ENCODE results near the gene RHOD.

Gene RHOD

GRCh38 chr11:67024966-67025365 lies 31.7 kb upstream of the RHOD start:
- no peak for TF ChIP-seq CTCF (IDR thresholded peaks at IDR 0.05; ENCODE audit: low read depth, low read length)
- H3K4me3 ChIP-seq (replicated peaks in 1 of 2; ENCODE audit: low read depth in 2 of 2, low read length in 2 of 2): no peak overlapping the region
- DNase-seq (ENCODE audit: low read depth in 2 of 2): no peak

- no peak for TF ChIP-seq CTCF (IDR thresholded peaks at IDR 0.05; ENCODE audit: low read depth, low read length)
- H3K4me3 ChIP-seq (replicated peaks in 1 of 2; ENCODE audit: low read depth in 2 of 2, low read length in 2 of 2): no peak overlapping the region
- DNase-seq (ENCODE audit: low read depth in 2 of 2): no peak
These were observed 30.9 kb upstream of the RHOD start for GRCh38 chr11:67025750-67026149.

GRCh38 chr11:67026941-67027340 lies 29.7 kb upstream of the RHOD start:
- no peak overlapping the region for H3K4me3 ChIP-seq (replicated peaks in 1 of 2; ENCODE audit: low read depth in 2 of 2, low read length in 2 of 2)
- DNase-seq (ENCODE audit: low read depth in 2 of 2): no peak
- no peak for TF ChIP-seq CTCF (IDR thresholded peaks at IDR 0.05; ENCODE audit: low read depth, low read length)

GRCh38 chr11:67027483-67027930 lies 29.1 kb upstream of the RHOD start:
- H3K4me3 ChIP-seq (replicated peaks in 1 of 2; ENCODE audit: low read depth in 2 of 2, low read length in 2 of 2): no peak overlapping the region
- TF ChIP-seq CTCF (IDR thresholded peaks at IDR 0.05; ENCODE audit: low read depth, low read length): no peak
- no peak for DNase-seq (ENCODE audit: low read depth in 2 of 2)

- DNase-seq (ENCODE audit: low read depth in 2 of 2): no peak
- no peak overlapping the region for H3K4me3 ChIP-seq (replicated peaks in 1 of 2; ENCODE audit: low read depth in 2 of 2, low read length in 2 of 2)
- no peak for TF ChIP-seq CTCF (IDR thresholded peaks at IDR 0.05; ENCODE audit: low read depth, low read length)
These were observed 28.6 kb upstream of the RHOD start for GRCh38 chr11:67027943-67028542.

GRCh38 chr11:67029146-67029545 lies 27.5 kb upstream of the RHOD start:
- peak; percentile 13 to 53 for DNase-seq (ENCODE audit: low read depth in 2 of 2)
- no peak overlapping the region for H3K4me3 ChIP-seq (replicated peaks in 1 of 2; ENCODE audit: low read depth in 2 of 2, low read length in 2 of 2)
- no peak for TF ChIP-seq CTCF (IDR thresholded peaks at IDR 0.05; ENCODE audit: low read depth, low read length)

- DNase-seq (ENCODE audit: low read depth in 2 of 2): no peak
- H3K4me3 ChIP-seq (replicated peaks in 1 of 2; ENCODE audit: low read depth in 2 of 2, low read length in 2 of 2): no peak overlapping the region
- TF ChIP-seq CTCF (IDR thresholded peaks at IDR 0.05; ENCODE audit: low read depth, low read length): no peak
These were observed 25.7 kb upstream of the RHOD start for GRCh38 chr11:67030976-67031375.
